Keratinocyte (primary cell): ENCODE results near the gene PCNX4. TPM values are rescaled to one million over a fixed set of nuclear protein-coding genes. Genes with fewer than 3 reads are reported as not detected.

Experiments used
- DNase-seq: peaks from one replicate; pipeline ENCODE4 v3.0.0-alpha.2; 2011; ENCODE audit warnings: low read depth, missing footprints, low spot score
- FAIRE-seq: peaks from 2 replicates; lab custom pipeline; 2011; peaks lifted over from hg19 to GRCh38; lab: Jason Lieb, UNC
- H2AFZ ChIP-seq: 2 replicates; pipeline ENCODE4 v1.6.0; 2012; ENCODE audit warnings: low read length, control low read depth, inconsistent platforms; ENCODE audit not compliant: control insufficient read depth
- H3K27ac ChIP-seq: 2 replicates; pipeline ENCODE4 v1.5.1; 2011; ENCODE audit warnings: low read length; ENCODE audit not compliant: control insufficient read depth, insufficient read depth
- H3K27me3 ChIP-seq: 3 replicates; pipeline ENCODE4 v1.6.0; 2011; ENCODE audit warnings: low read length; ENCODE audit not compliant: control insufficient read depth, insufficient read depth; ENCODE audit errors: extremely low read depth
- H3K36me3 ChIP-seq, 2 experiments: 2 replicates in 1 of 2; 3 replicates in 1 of 2; pipeline ENCODE4 v1.5.1; 2011; ENCODE audit warnings: low read length in 2 of 2, mild to moderate bottlenecking in 1 of 2; ENCODE audit not compliant: control insufficient read depth in 2 of 2, insufficient read depth in 2 of 2; ENCODE audit errors: extremely low read depth in 1 of 2
- H3K4me1 ChIP-seq: 3 replicates; pipeline ENCODE4 v1.5.1; 2011; ENCODE audit warnings: low read length; ENCODE audit not compliant: control insufficient read depth, insufficient read depth; ENCODE audit errors: extremely low read depth
- H3K4me2 ChIP-seq: 3 replicates; pipeline ENCODE4 v1.6.0; 2011; ENCODE audit warnings: low read depth, low read length; ENCODE audit not compliant: control insufficient read depth, insufficient read depth; ENCODE audit errors: extremely low read depth
- H3K4me3 ChIP-seq, 3 experiments: fragments of 200-600 bp in 1 of 3; sonication (generic) in 1 of 3; 2 replicates in 2 of 3; 3 replicates in 1 of 3; pipeline ENCODE4 v1.5.1; 2011 to 2016; ENCODE audit warnings: low read length in 3 of 3, mild to moderate bottlenecking in 3 of 3, control low read depth in 2 of 3, inconsistent platforms in 1 of 3, low read depth in 1 of 3, mixed read lengths in 1 of 3, mixed run types in 1 of 3, moderate library complexity in 1 of 3; ENCODE audit not compliant: control insufficient read depth in 2 of 3, insufficient read depth in 2 of 3; ENCODE audit errors: extremely low read depth in 1 of 3
- H3K79me2 ChIP-seq: 2 replicates; pipeline ENCODE4 v1.6.0; 2012; ENCODE audit warnings: low read length; ENCODE audit not compliant: control insufficient read depth, insufficient read depth
- H3K9ac ChIP-seq: 3 replicates; pipeline ENCODE4 v1.6.0; 2011; ENCODE audit warnings: low read length; ENCODE audit not compliant: control insufficient read depth, insufficient read depth; ENCODE audit errors: extremely low read depth
- H3K9me1 ChIP-seq: 3 replicates; pipeline ENCODE4 v1.6.0; 2011; ENCODE audit warnings: low read length; ENCODE audit not compliant: control insufficient read depth, insufficient read depth; ENCODE audit errors: extremely low read depth
- H3K9me3 ChIP-seq: 2 replicates; pipeline ENCODE4 v1.5.1; 2012; ENCODE audit warnings: low read depth, low read length; ENCODE audit not compliant: control insufficient read depth
- H4K20me1 ChIP-seq: 3 replicates; pipeline ENCODE4 v1.6.0; 2011; ENCODE audit warnings: low read length; ENCODE audit not compliant: control insufficient read depth, insufficient read depth; ENCODE audit errors: extremely low read depth
- EZH2 ChIP-seq: IDR thresholded peaks from one replicate; pipeline ENCODE4 v1.6.1; 2012; ENCODE audit warnings: inconsistent platforms, mild to moderate bottlenecking, low read length, moderate library complexity
- dilution Hi-C: fragments of 300-500 bp; cut with MboI; formaldehyde crosslinking; loops from one replicate; pipeline ENCODE4 v1.7.0; 2020; ENCODE audit warnings: low sequenced_read_pairs; ENCODE audit not compliant: extremely low pct_ligation_motif_present
- polyA plus RNA-seq, 5 experiments: library from polyadenylated mRNA; depleted of rRNA in 3 of 5; stranded (reverse) in 3 of 5; stranded (forward) in 1 of 5; unstranded in 1 of 5; fragments of >200 nt; gene quantifications; 1 replicate in 1 of 5; 2 replicates in 3 of 5; 3 replicates in 1 of 5; pipeline versions ENCODE4 v1.2.1 to v1.2.3, GENCODE V29; 2011 to 2012; ENCODE audit warnings: missing spikeins in 2 of 5, low read depth in 1 of 5, low replicate concordance in 1 of 5
- TF ChIP-seq, protein P1 (sequence below), 3 experiments: IDR thresholded peaks in 1 of 3; conservative IDR thresholded peaks in 1 of 3; optimal IDR thresholded peaks in 1 of 3; 2 replicates in 2 of 3; 3 replicates in 1 of 3; pipeline versions ENCODE3 to v1.5.1; 2011; ENCODE audit warnings: low read length in 3 of 3, mild to moderate bottlenecking in 3 of 3, moderate library complexity in 2 of 3, control low read depth in 1 of 3, inconsistent platforms in 1 of 3; ENCODE audit not compliant: insufficient read depth in 2 of 3; ENCODE audit errors: extremely low read depth in 1 of 3

PCNX4 gene
- polyA plus RNA-seq, 1 donor (not counting 4 experiments of a cell fraction or from before 2014, with no cell fraction given): 49.8 TPM

DNA sequence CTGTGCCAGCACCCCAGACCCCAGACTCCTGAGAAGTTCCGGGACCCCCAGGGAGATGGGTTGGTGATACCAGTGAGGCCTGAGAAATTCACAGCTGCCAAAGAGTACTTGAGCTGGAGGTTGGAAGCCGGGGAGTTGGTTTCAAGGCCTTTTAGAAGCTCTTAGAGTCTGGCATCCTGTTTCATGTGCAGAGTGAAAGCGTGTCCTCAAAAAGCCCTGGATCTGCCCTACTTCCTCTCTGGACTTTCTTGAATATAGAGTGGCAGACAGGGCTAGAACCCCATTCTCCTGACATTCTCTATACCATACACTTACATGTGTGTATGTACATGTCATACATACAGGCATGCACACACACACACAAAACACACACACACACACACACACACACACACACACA lies 126.0 kb downstream of the PCNX4 start:
- DNase-seq (no peak), FAIRE-seq (no peak)
- Histone ChIP-seq H4K20me1 (no peaks in the 10 kb centered on the region), H3K4me2 (no peak overlapping the region), H3K27ac (no peak overlapping the region), H3K4me1 (no peaks in the 10 kb centered on the region), H3K36me3 (no peaks in the 10 kb centered on the region), H3K79me2 (no peaks in the 10 kb centered on the region), H3K9me1 (no peaks in the 10 kb centered on the region), H3K9ac (no peak overlapping the region), H3K9me3 (no peaks in the 10 kb centered on the region), H2AFZ (no peak overlapping the region), H3K4me3 (no peak overlapping the region), H3K27me3 (peaks cover 4% of the 10 kb centered on the region)
- dilution Hi-C loops: no loop called here
- TF ChIP-seq, protein P1, sequence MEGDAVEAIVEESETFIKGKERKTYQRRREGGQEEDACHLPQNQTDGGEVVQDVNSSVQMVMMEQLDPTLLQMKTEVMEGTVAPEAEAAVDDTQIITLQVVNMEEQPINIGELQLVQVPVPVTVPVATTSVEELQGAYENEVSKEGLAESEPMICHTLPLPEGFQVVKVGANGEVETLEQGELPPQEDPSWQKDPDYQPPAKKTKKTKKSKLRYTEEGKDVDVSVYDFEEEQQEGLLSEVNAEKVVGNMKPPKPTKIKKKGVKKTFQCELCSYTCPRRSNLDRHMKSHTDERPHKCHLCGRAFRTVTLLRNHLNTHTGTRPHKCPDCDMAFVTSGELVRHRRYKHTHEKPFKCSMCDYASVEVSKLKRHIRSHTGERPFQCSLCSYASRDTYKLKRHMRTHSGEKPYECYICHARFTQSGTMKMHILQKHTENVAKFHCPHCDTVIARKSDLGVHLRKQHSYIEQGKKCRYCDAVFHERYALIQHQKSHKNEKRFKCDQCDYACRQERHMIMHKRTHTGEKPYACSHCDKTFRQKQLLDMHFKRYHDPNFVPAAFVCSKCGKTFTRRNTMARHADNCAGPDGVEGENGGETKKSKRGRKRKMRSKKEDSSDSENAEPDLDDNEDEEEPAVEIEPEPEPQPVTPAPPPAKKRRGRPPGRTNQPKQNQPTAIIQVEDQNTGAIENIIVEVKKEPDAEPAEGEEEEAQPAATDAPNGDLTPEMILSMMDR (optimal IDR thresholded peaks at IDR 0.05 in 1 of 3, IDR thresholded peaks at IDR 0.05 in 1 of 3, conservative IDR thresholded peaks at IDR 0.05 in 1 of 3; ENCODE audit: extremely low read depth in 1 of 3, insufficient read depth in 2 of 3, low read length in 3 of 3): no peak
- TF ChIP-seq EZH2: no peak

Other genes with a start within 250 kb of the PCNX4 start
- gene RTN1, start 221.1 kb upstream of the PCNX4 start, polyA plus RNA-seq: 0.05 to 0.06 TPM in 2 of 3 replicates, not detected in the other
- not detected in 3 replicates for gene LRRC9, start 171.8 kb upstream of the PCNX4 start, polyA plus RNA-seq
- gene DHRS7, start 73.5 kb downstream of the PCNX4 start, polyA plus RNA-seq: 55.7 to 98.3 TPM (median 79.2 TPM) in 3 replicates
- 27.8 to 44.5 TPM (median 31.5 TPM) in 3 replicates for gene PPM1A, start 157.3 kb downstream of the PCNX4 start, polyA plus RNA-seq